Panc1 (cell line): ENCODE results near the gene RUFY2. TPM values are rescaled to one million over a fixed set of nuclear protein-coding genes. Genes with fewer than 3 reads are reported as not detected.

Source experiments
- ATAC-seq: fragments of 200-7000 bp; cut with Tn5 transposase; 2 replicates; pipeline ENCODE4 v1.9.1; 2020; ENCODE audit warnings: mild to moderate bottlenecking, moderate library complexity
- BruUV-seq: library from RNA; stranded (reverse); fragments of 400-500 nt; replicated peaks from 2 replicates; lab custom pipeline; 2021; lab: Mats Ljungman, UMichigan
- CTCF ChIA-PET: fragments of 300-600 bp; sonication (Branson Sonifier 250); formaldehyde crosslinking; loops from one replicate; lab custom pipeline; 2022; ENCODE audit warnings: antibody characterized with exemption; lab: Charles Lee
- POLR2A ChIA-PET: fragments of 300-600 bp; sonication (Branson Sonifier 250); formaldehyde crosslinking; loops from one replicate; lab custom pipeline; 2022; ENCODE audit warnings: antibody characterized with exemption; lab: Charles Lee
- DNase-seq: peaks from one replicate; pipeline ENCODE4 v3.0.0-alpha.2; 2010; ENCODE audit warnings: low read depth, low spot score
- H3K27ac ChIP-seq: 2 replicates; pipeline ENCODE4 v1.5.1; 2011; ENCODE audit warnings: mild to moderate bottlenecking, low read length, inconsistent platforms
- H3K27me3 ChIP-seq: fragments of 200-500 bp; sonication (Bioruptor generic); 2 replicates; pipeline ENCODE4 v1.6.0; 2014; ENCODE audit warnings: low read length, inconsistent platforms; ENCODE audit not compliant: control insufficient read depth, insufficient read depth
- H3K36me3 ChIP-seq: fragments of 200-500 bp; sonication (Bioruptor generic); 2 replicates; pipeline ENCODE4 v1.5.1; 2014; ENCODE audit warnings: inconsistent platforms, mild to moderate bottlenecking, low read length, moderate library complexity; ENCODE audit not compliant: control insufficient read depth, insufficient read depth
- H3K4me1 ChIP-seq: 2 replicates; pipeline ENCODE4 v1.5.1; 2011; ENCODE audit warnings: inconsistent platforms, mild to moderate bottlenecking, low read length, moderate library complexity; ENCODE audit not compliant: control insufficient read depth, insufficient read depth
- H3K4me3 ChIP-seq, 2 experiments: 2 replicates each; pipeline ENCODE4 v1.5.1; 2011 to 2012; ENCODE audit warnings: low read depth in 2 of 2, low read length in 2 of 2, mild to moderate bottlenecking in 2 of 2, inconsistent platforms in 1 of 2, moderate library complexity in 1 of 2
- H3K9me3 ChIP-seq: fragments of 200-500 bp; sonication (Bioruptor generic); 2 replicates; pipeline ENCODE4 v1.5.1; 2014; ENCODE audit warnings: low read depth, mild to moderate bottlenecking, inconsistent platforms, low read length, moderate library complexity; ENCODE audit not compliant: control insufficient read depth, insufficient read depth
- POLR2AphosphoS5 ChIP-seq: IDR thresholded peaks from 2 replicates; pipeline ENCODE4 v1.6.1; 2012; ENCODE audit warnings: mild to moderate bottlenecking, low read depth, low read length, moderate library complexity
- SIN3A ChIP-seq: IDR thresholded peaks from 2 replicates; pipeline ENCODE4 v1.6.1; 2012; ENCODE audit warnings: low read depth, mild to moderate bottlenecking, low read length, moderate library complexity, borderline replicate concordance; ENCODE audit not compliant: insufficient read depth
- TCF7L2 ChIP-seq: IDR thresholded peaks from 2 replicates; pipeline ENCODE4 v1.6.1; 2011; ENCODE audit warnings: mild to moderate bottlenecking, low read depth, low read length, inconsistent platforms
- in situ Hi-C: cut with HindIII; loops from 2 replicates; pipeline ENCODE4 v1.10.0; 2016; ENCODE audit warnings: low sequenced_read_pairs, low pct_unique_long_range_greater_than_20kb
- intact Hi-C: fragments of 100-400 bp; cut with micrococcal nuclease; formaldehyde crosslinking; loops from one replicate; pipeline ENCODE4 v1.10.0; 2022; ENCODE audit not compliant: unreplicated experiment
- total RNA-seq: library from RNA; stranded (reverse); gene quantifications from one replicate; pipeline ENCODE4 v1.2.1, GENCODE V29; 2021; ENCODE audit not compliant: unreplicated experiment
- TF ChIP-seq, protein P1 (sequence below), 2 experiments: IDR thresholded peaks; 2 replicates each; pipeline ENCODE4 v1.6.1; 2011 to 2012; ENCODE audit warnings: low read depth in 2 of 2, control low read depth in 1 of 2, low read length in 1 of 2, mild to moderate bottlenecking in 1 of 2, moderate library complexity in 1 of 2; ENCODE audit not compliant: insufficient read depth in 1 of 2
- TF ChIP-seq, protein P2 (sequence below): fragments of 450-650 bp; IDR thresholded peaks from 2 replicates; pipeline ENCODE4 v1.5.1; 2017; ENCODE audit warnings: mild to moderate bottlenecking

RUFY2 gene
- total RNA-seq, 1 experiment from 2014 or later, result 25.1 TPM

DNA sequence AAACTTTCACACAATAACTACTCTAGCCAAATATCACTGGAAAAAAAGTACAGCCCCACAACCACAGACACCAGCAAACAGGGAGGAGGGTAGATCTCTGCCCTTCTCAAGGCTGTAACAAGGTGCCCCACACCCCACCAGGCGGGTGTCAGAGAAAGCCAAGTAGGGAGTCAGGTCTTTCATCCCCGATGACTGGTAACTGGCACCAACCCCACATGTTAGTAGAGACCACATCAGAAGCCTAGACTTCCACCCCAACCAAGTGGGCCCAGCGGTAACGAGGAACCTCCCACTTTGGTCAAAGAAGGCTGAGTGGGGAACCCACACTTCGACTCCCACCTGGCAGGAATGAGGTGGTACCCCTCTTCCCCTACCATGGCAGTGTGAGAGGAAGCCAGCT, 16.4 kb upstream of the RUFY2 start:
- H3K4me3 ChIP-seq, result no peak overlapping the region
- BruUV-seq, result no TSS peak
- in situ Hi-C loops, result no loop called here
- POLR2A ChIA-PET, result no interaction called here
- no peak overlapping the region for H3K27ac ChIP-seq
- H3K9me3 ChIP-seq, result no peaks in the 10 kb centered on the region
- no peak for DNase-seq
- H3K4me1 ChIP-seq, result no peaks in the 10 kb centered on the region
- no peaks in the 10 kb centered on the region for H3K27me3 ChIP-seq
- CTCF ChIA-PET, result no interaction called here
- TF ChIP-seq TCF7L2 (no peak), SIN3A (no peak), POLR2AphosphoS5 (no peak)
- TF ChIP-seq, protein P1, sequence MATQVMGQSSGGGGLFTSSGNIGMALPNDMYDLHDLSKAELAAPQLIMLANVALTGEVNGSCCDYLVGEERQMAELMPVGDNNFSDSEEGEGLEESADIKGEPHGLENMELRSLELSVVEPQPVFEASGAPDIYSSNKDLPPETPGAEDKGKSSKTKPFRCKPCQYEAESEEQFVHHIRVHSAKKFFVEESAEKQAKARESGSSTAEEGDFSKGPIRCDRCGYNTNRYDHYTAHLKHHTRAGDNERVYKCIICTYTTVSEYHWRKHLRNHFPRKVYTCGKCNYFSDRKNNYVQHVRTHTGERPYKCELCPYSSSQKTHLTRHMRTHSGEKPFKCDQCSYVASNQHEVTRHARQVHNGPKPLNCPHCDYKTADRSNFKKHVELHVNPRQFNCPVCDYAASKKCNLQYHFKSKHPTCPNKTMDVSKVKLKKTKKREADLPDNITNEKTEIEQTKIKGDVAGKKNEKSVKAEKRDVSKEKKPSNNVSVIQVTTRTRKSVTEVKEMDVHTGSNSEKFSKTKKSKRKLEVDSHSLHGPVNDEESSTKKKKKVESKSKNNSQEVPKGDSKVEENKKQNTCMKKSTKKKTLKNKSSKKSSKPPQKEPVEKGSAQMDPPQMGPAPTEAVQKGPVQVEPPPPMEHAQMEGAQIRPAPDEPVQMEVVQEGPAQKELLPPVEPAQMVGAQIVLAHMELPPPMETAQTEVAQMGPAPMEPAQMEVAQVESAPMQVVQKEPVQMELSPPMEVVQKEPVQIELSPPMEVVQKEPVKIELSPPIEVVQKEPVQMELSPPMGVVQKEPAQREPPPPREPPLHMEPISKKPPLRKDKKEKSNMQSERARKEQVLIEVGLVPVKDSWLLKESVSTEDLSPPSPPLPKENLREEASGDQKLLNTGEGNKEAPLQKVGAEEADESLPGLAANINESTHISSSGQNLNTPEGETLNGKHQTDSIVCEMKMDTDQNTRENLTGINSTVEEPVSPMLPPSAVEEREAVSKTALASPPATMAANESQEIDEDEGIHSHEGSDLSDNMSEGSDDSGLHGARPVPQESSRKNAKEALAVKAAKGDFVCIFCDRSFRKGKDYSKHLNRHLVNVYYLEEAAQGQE (IDR thresholded peaks at IDR 0.05; ENCODE audit: insufficient read depth in 1 of 2, low read depth in 2 of 2, low read length in 1 of 2), result no peak
- TF ChIP-seq, protein P2, sequence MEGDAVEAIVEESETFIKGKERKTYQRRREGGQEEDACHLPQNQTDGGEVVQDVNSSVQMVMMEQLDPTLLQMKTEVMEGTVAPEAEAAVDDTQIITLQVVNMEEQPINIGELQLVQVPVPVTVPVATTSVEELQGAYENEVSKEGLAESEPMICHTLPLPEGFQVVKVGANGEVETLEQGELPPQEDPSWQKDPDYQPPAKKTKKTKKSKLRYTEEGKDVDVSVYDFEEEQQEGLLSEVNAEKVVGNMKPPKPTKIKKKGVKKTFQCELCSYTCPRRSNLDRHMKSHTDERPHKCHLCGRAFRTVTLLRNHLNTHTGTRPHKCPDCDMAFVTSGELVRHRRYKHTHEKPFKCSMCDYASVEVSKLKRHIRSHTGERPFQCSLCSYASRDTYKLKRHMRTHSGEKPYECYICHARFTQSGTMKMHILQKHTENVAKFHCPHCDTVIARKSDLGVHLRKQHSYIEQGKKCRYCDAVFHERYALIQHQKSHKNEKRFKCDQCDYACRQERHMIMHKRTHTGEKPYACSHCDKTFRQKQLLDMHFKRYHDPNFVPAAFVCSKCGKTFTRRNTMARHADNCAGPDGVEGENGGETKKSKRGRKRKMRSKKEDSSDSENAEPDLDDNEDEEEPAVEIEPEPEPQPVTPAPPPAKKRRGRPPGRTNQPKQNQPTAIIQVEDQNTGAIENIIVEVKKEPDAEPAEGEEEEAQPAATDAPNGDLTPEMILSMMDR, result no peak
- intact Hi-C loops, result no loop called here
- ATAC-seq, result no peak
- peaks cover 13% of the 10 kb centered on the region; the same call in 1 of the 2 replicates for H3K36me3 ChIP-seq

DNA sequence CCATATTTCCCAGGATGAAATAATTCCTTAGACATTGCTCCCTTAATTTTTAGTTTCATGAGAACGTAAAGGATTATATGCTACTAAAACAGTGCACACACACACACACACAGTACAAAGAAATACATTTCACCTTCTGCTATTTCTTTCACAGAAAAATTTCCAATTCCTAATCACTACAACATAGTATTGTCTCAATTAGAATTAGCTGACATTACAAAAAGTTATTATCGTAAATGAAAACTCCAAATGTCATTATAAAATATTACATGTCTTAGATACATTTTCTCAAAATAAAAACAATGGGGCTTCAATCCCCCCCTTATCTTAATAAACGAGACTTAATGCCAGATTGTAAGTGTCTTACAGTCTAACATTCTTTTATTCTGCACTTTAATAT, 12.3 kb upstream of the RUFY2 start:
- Histone ChIP-seq H3K36me3 (peaks cover 15% of the 10 kb centered on the region; the same call in 1 of the 2 replicates), H3K27me3 (no peaks in the 10 kb centered on the region), H3K4me1 (no peaks in the 10 kb centered on the region), H3K4me3 (no peak overlapping the region), H3K9me3 (no peaks in the 10 kb centered on the region), H3K27ac (no peak overlapping the region)
- TF ChIP-seq, protein P1 (IDR thresholded peaks at IDR 0.05; ENCODE audit: insufficient read depth in 1 of 2, low read depth in 2 of 2, low read length in 1 of 2), result no peak
- no peak for TF ChIP-seq POLR2AphosphoS5
- BruUV-seq, result no TSS peak
- intact Hi-C loops (no loop called here), in situ Hi-C loops (no loop called here)
- ChIA-PET CTCF (no interaction called here), POLR2A (interaction anchor here (0.6 kb wide), 1 partner anchor 35 kb away, joined by 4 read pairs; no protein-coding TSS in a partner anchor)
- no peak for DNase-seq
- no peak for ATAC-seq
